Erythroblast (primary cell): ENCODE measurements around the gene MTERF1.
"Not testable (repeated sequence)": the region's sequence is repeated elsewhere in the genome, so short reads cannot be mapped to it uniquely, and the experiment has no call there.

Source experiments
- DNase-seq, 2 experiments: peaks; one replicate each; lab custom pipeline; 2025; lab: John Stamatoyannopoulos, UW
- GATA1 ChIP-seq: IDR thresholded peaks from 2 replicates; pipeline ENCODE4 v1.6.1; 2011; ENCODE audit warnings: low read depth, mild to moderate bottlenecking, control low read depth, low read length, moderate library complexity
- POLR2A ChIP-seq: IDR thresholded peaks from 2 replicates; pipeline ENCODE4 v1.6.1; 2011; ENCODE audit warnings: mild to moderate bottlenecking, low read length

MTERF1 gene

DNA sequence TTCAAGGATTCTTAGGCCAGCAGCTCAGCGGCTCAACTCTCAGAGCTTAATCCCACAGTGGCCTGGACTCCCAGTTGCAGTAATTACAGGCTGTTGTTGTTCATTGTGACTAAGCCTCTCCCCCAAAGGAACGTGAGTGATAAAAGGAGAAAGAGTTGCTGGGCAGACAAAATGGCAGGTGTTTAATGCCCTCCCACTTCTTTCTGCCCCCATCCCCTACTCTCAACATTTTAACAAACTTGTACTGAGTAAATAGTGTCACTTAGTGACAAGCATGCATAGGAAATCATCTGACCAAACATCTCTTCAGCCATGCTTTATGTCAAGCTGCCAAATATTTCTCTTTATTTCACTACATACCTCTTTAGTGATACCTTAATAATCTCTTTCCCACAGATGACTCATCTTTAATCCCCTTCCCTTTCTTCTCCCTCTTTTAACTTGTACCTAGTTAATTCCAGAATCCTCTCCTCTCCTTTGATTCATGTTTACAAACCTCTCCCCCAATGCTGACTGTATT, 12.4 kb upstream of the MTERF1 start:
- no peak for DNase-seq
- TF ChIP-seq POLR2A (no peak), GATA1 (no peak)

GRCh38 chr7:91892099-91892705, 11.7 kb upstream of the MTERF1 start:
- no peak for DNase-seq
- no peak for TF ChIP-seq GATA1
- no peak for TF ChIP-seq POLR2A

GRCh38 chr7:91888271-91889175, 8.0 kb upstream of the MTERF1 start:
- not testable (repeated sequence) for DNase-seq

GRCh38 chr7:91887336-91888213, 7.1 kb upstream of the MTERF1 start:
- not testable (repeated sequence) for DNase-seq

GRCh38 chr7:91883676-91884362, 3.3 kb upstream of the MTERF1 start:
- DNase-seq, result no peak
- no peak for TF ChIP-seq GATA1
- TF ChIP-seq POLR2A, result no peak

DNA sequence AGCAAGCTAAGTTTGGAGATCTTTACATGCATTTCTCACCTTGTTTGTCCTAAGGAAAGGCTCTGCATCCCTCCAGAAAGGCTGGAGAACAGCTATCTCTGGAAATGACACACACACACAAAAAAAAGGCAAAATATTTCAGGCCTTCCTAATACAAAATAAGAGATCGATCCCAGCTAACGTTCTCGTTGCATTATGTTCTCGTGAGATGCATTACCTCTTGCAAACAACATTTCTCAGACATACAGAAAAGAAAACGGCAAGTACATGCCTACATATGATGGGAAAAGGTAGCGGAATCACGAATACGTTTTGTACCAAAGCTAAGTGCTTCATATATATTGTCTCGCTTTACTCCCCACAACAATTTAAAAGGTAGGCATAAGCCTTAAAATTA, 488 bp downstream of the MTERF1 start:
- no peak for DNase-seq
- no peak for TF ChIP-seq POLR2A
- TF ChIP-seq GATA1, result no peak

- no peak for DNase-seq
- no peak for TF ChIP-seq POLR2A
- TF ChIP-seq GATA1, result no peak
These were observed 3.9 kb downstream of the MTERF1 start for GRCh38 chr7:91876391-91877133.

- no peak for TF ChIP-seq GATA1
- TF ChIP-seq POLR2A, result no peak
- no peak for DNase-seq
These were observed 4.7 kb downstream of the MTERF1 start for GRCh38 chr7:91875851-91876250.

DNA sequence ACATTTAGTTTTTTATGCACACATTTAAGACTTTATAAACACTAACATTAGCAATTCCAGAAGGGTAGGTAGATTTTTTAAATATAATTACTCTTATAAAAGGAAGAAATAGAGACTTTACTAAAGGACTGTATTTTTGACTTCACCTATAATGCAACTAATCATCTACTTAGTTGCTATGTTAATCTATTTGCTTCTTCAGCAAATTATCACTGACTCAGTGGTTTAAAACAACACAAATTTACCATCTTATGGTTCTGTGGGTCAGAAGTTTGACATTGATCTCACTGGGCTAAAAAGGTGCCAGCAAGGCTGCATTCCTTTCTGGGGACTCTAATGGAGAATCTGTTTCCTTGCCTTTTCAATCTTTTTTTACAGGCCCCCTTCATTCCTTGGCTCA, 7.6 kb downstream of the MTERF1 start:
- TF ChIP-seq GATA1 (no peak), POLR2A (no peak)

GRCh38 chr7:91872069-91872468, 8.4 kb downstream of the MTERF1 start:
- no peak for DNase-seq
- TF ChIP-seq POLR2A, result no peak
- TF ChIP-seq GATA1, result no peak

More for the DNA sequence above, 7.6 kb downstream of the MTERF1 start:
- no peak for DNase-seq

DNA sequence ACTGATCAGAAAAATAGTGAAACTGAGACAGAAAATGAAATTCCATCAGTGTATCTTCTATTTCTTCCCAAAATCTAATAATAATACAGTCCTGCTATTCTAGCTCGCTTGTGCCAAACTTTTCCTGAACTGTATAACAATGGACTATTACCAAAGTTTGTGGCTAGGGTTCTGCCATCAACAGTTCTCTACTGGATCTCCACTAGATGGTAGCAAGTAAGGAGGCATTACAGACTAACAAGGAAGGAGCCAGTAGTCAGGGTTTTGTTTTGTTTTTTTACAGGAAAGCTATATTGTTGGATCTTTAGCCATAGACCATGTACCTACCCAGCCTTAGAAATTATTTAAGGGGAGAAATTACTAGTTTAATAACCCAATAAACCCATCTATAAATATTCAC, 10.8 kb downstream of the MTERF1 start:
- TF ChIP-seq POLR2A (no peak), GATA1 (no peak)
- DNase-seq, result no peak

DNA sequence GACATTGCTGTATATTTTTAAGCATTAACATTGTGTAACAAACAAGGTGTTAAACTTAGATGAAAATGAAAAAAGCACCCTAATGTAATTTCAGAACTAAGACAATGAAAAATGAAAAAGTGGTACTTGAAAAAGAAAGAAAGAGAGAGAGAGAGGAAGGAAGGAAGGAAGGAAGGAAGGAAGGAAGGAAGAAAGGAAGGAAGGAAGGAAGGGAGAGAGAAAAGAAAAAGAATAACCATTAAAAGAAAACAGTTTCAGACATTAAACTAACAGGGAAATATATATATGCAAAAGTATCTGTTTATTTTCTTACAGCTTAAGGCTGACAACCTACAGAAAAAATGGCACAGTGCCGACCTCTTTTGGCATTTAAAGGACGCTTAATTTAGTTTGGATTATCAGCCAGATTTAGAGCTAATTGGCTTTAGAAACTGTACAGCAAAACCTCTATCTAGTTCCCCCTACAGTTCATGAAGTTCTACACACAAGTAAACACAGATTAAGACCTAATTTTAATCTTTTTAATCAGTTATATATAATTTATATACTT, 13.8 kb downstream of the MTERF1 start:
- TF ChIP-seq GATA1 (no peak), POLR2A (no peak)
- no peak for DNase-seq

DNA sequence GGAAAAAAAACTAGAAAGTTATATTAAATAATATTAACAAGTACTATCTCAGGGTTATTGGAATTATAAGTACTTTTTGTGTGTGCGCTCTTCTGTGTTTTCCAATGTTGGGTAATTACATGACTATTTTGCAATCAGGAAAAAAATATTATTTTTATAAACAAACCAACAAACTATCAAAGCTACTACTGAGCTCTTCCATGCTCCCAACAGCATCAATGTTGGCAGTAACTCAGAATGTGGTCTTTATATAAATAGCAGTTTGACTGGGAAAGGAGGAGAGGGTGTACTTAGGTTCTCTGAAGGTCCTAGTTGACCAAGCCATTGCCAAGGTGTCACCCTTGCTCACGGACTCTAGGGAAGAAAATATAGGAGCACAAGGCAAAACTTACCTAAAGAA, 15.0 kb downstream of the MTERF1 start:
- no peak for TF ChIP-seq POLR2A
- no peak for TF ChIP-seq GATA1
- DNase-seq, result no peak

GRCh38 chr7:91864604-91865003, 15.9 kb downstream of the MTERF1 start:
- not testable (repeated sequence) for DNase-seq
